Duodenal mucosa (tissue), 2 donors: ENCODE measurements around the gene PXYLP1.

Experiments used
- H3K27ac ChIP-seq: one replicate; pipeline ENCODE4 v1.7.0; 2013; ENCODE audit warnings: low read depth, low read length
- H3K27me3 ChIP-seq, 2 donors: one replicate each; pipeline ENCODE4 v1.7.0; 2013; ENCODE audit warnings: low read length in 2 of 2, control low read depth in 1 of 2; ENCODE audit not compliant: insufficient read depth in 2 of 2, control insufficient read depth in 1 of 2
- H3K36me3 ChIP-seq, 2 donors: one replicate each; pipeline ENCODE4 v1.7.0; 2013; ENCODE audit warnings: low read length in 2 of 2, control low read depth in 1 of 2; ENCODE audit not compliant: insufficient read depth in 2 of 2, control insufficient read depth in 1 of 2
- H3K4me1 ChIP-seq, 2 donors: one replicate each; pipeline ENCODE4 v1.7.0; 2013; ENCODE audit warnings: low read length in 2 of 2, control low read depth in 1 of 2; ENCODE audit not compliant: insufficient read depth in 2 of 2, control insufficient read depth in 1 of 2
- H3K4me3 ChIP-seq, 2 donors: one replicate each; pipeline ENCODE4 v1.7.0; 2013; ENCODE audit warnings: low read length in 2 of 2, low read depth in 1 of 2
- H3K9ac ChIP-seq, 2 donors: one replicate each; pipeline ENCODE4 v1.7.0; 2013; ENCODE audit warnings: low read length in 2 of 2, low read depth in 1 of 2
- H3K9me3 ChIP-seq, 2 donors: one replicate each; pipeline ENCODE4 v1.7.0; 2013; ENCODE audit warnings: low read length in 2 of 2, control low read depth in 1 of 2; ENCODE audit not compliant: control insufficient read depth in 1 of 2

The PXYLP1 gene

DNA sequence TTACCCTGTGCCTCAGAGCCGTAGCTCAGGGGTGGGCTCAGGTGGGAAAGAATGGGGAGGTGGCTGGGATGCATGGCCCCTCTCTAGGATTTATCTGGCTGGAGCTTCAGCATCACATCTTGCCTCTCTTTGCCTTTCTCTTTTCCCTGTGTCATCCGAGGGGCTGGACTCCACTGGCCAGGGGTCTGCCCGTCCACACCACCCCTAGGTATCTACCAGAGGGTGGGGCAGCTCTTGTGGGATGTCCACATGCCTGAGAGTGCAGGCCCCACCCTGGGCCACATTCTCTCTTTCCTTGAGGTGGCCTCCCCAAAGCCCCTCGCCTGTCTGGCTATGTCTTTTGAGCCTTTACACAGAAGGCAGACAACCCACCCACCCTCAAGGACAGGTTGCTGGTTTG lies 37.2 kb downstream of the PXYLP1 start:
- peaks cover 0 to 11% of the 10 kb centered on the region in 2 donors for H3K4me1 ChIP-seq
- H3K4me3 ChIP-seq = no peak overlapping the region
- no peak overlapping the region for H3K27ac ChIP-seq
- H3K9me3 ChIP-seq = no peaks in the 10 kb centered on the region
- peaks cover 0 to 5% of the 10 kb centered on the region in 2 donors for H3K36me3 ChIP-seq
- no peaks in the 10 kb centered on the region for H3K27me3 ChIP-seq
- H3K9ac ChIP-seq = no peak overlapping the region

DNA sequence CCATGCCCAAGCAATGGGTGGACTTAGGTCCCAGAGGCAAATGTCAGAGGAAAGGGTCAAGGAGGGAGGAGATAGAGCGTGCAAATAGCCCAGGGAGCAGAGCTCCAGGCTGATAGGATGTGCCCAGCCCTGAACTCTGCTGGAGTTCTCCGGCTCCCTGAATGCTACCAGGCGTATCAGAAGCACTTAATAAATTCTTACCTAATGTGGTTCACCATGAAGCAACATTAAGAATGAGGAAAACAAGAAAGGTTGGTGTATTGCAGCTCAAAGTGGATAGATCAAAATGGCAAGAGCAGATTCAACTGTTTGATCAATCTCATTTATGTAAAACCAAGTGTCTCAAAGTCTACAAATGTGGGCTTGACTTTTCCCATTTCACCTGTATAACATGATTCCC lies 38.3 kb downstream of the PXYLP1 start:
- Histone ChIP-seq H3K4me1 (peaks cover 0 to 11% of the 10 kb centered on the region in 2 donors), H3K9ac (no peak overlapping the region), H3K4me3 (no peak overlapping the region)

DNA sequence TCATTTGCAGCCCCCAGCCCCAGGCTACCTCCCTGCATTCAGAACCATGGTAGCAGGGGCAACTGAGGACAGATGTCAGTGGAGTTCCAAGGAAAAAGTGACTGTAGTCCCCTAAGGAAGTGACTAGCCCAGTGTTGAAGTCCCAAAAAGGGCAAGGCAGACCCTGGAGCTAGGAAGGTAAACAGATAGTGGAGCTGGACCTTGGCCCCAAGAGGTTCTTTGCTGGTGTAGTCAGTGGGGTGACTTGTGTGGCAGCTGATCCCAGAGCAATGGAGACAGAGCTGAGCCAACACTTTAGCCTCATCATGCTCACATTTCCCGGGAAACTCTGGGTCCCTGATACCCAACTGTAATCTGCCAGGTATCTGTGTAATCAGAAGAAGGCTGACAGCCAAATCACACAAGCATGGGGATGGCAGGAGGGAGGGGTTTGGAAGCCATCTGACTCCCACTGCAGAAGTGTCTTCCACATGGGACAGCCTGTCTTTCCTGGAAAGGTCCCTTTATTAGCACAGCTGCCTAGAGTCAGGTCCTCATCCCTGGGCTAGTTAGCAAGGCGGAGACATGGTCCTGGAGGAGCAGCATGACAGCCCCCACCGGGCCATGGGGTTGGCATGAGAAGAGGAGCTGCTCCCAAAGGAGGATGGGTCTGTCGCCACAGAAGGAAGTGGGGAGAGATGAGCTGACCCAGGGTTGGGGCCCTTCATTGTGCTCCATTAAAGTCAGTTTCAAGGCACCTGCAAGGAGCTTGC lies 39.8 kb downstream of the PXYLP1 start:
- no peak overlapping the region for H3K4me3 ChIP-seq
- H3K9me3 ChIP-seq = no peaks in the 10 kb centered on the region
- H3K4me1 ChIP-seq = peaks cover 0 to 11% of the 10 kb centered on the region in 2 donors
- H3K27me3 ChIP-seq = no peaks in the 10 kb centered on the region
- no peak overlapping the region for H3K27ac ChIP-seq
- no peak overlapping the region for H3K9ac ChIP-seq
- no peaks in the 10 kb centered on the region for H3K36me3 ChIP-seq

More for the DNA sequence above, 38.3 kb downstream of the PXYLP1 start:
- H3K27me3 ChIP-seq = no peaks in the 10 kb centered on the region
- no peaks in the 10 kb centered on the region for H3K36me3 ChIP-seq
- no peaks in the 10 kb centered on the region for H3K9me3 ChIP-seq
- H3K27ac ChIP-seq = no peak overlapping the region

DNA sequence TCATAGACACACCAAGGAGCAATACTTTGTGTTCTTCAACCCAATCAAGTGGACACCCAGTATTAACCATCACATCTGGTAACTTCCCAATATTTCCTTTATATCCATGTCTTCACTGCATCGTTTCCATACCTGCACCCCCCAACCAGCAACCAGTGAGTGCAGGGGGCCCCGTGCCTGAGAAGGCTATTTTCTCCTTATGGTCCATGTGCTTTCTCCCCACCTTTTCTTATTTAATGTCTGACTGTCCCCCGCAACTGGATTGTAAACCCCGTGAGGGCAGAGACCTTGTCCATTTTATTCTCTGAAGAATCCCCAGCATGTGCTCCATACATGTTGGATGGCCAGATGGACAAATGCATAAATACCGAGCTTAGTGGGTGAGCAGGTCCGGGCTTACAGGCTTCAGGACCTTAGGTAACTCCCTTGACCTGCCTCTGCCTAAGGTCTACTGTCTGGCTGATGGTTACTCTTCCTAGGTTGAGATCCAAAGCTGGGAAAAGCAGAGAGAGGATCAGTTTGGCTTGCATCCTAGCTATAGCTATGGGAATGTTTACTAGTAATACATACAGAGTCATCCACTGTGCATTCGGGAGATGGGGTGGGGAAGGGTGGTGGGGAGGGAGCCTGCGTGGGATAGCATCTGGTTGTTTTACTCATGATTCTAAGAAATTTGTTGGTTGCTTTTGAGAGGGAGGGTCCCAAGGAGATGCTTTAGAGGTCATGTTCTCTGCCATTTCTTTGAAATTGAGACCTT lies 41.5 kb downstream of the PXYLP1 start:
- Histone ChIP-seq H3K4me1 (peaks cover 0 to 11% of the 10 kb centered on the region in 2 donors), H3K27ac (no peak overlapping the region), H3K9me3 (no peaks in the 10 kb centered on the region), H3K9ac (no peak overlapping the region), H3K4me3 (no peak overlapping the region), H3K36me3 (no peaks in the 10 kb centered on the region), H3K27me3 (no peaks in the 10 kb centered on the region)

DNA sequence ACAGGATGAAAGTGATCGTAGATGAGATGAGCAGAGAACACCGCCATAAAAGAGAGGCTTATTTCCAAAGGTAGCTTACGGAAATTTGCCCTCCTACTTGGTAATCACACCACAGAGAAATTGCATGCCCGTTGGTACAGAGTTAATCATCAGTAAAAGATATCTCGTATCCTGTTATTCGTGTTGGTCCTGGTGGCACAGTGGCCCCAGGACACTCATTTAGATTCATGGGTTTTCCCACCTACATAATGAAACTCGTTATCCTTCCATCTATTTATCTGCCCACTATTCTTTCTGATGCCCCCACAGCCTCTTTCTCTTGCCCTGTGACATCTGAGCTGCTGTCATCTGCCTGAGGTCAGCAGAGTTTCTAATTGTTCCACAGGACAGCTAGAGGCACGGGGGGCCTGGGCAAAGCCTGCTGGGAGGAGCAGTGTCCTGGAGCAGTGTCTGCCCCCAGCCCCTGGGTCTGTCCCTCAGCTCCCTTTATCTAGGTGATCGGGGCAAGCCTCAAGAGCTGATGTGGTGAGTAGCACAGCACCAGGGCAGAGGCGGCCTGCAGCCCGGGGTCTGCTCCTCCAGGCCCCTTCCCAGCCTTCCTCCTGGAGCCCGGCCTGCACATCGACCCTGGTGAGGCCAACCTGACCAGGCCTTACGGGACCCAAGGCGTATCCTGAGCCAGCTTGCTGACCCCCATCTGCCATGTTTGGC lies 42.2 kb downstream of the PXYLP1 start:
- Histone ChIP-seq H3K27me3 (no peaks in the 10 kb centered on the region), H3K9me3 (no peaks in the 10 kb centered on the region), H3K4me3 (no peak overlapping the region), H3K4me1 (peaks cover 0 to 11% of the 10 kb centered on the region in 2 donors), H3K36me3 (no peaks in the 10 kb centered on the region), H3K9ac (no peak overlapping the region), H3K27ac (no peak overlapping the region)

DNA sequence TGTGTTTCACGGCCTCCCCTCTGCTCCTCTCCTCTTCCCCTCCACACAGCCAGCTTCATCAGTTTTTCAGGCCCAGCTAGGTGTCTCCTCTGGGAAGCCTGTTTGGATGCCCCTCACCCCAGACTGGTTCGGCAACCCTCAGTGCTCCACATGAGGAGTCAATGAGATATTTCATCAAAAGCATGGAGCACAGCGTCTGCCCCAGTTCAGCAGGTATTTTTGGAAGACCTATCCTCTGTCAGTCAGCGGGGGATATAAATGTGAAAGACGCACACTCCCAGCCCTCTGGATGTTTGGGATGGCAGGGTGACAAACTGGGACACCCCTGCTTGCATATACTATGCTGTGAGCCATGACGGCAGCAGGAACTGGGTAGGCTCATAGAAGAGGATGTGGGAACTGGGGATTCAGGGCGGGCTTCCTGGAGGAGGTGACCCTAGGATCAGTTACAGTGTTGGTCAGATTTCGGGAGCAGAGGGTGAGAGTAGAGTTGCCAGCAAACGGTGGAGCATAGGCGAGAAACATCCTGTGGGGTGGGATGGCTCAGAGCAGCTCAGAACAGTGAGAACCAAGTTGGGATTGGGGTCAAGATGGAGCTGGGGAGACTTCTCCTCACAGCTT lies 42.9 kb downstream of the PXYLP1 start:
- Histone ChIP-seq H3K27me3 (no peaks in the 10 kb centered on the region), H3K9ac (no peak overlapping the region), H3K4me1 (peaks cover 0 to 11% of the 10 kb centered on the region in 2 donors), H3K27ac (no peak overlapping the region), H3K36me3 (no peaks in the 10 kb centered on the region), H3K4me3 (no peak overlapping the region), H3K9me3 (no peaks in the 10 kb centered on the region)

DNA sequence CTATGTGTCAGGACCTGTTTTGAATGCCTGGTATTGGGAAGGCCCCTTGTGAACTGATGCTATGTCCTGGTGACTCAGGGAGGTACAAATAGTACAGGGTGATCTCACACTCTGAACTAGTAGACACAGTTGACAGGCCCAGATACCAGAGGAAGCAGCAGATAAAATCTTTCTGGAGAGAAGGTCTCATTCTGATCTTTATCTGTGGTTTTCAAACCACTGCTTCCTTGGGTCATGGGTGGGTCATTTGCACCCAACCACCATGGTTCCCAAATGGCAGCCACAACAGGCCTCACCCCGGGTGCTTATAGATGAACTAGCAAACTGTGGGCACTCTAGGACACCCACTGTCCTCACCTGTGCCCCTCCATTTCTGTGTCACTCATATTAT lies 43.4 kb downstream of the PXYLP1 start:
- Histone ChIP-seq H3K9ac (no peak overlapping the region), H3K4me3 (no peak overlapping the region), H3K27ac (no peak overlapping the region), H3K36me3 (no peaks in the 10 kb centered on the region), H3K27me3 (no peaks in the 10 kb centered on the region), H3K4me1 (peaks cover 0 to 11% of the 10 kb centered on the region in 2 donors), H3K9me3 (no peaks in the 10 kb centered on the region)

DNA sequence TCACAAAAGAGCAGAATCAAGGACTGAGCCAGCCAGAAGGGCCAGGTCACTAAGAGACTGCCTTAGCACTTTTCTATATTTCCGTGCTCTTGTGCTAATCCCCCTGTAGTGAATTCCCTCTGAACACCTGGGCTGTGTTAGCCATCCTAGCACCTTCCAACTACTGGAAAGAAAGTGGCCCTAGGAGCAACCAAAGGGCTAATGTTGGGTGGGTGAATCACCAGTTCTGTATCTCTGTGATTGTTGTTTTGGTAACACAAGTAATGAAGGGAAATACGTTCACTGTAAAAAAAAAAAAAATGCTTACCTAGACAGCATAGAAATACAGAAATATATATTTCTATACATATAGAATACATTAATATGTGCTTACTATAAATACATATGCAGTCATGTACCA lies 43.9 kb downstream of the PXYLP1 start:
- no peaks in the 10 kb centered on the region for H3K9me3 ChIP-seq
- H3K27ac ChIP-seq = no peak overlapping the region
- no peaks in the 10 kb centered on the region for H3K27me3 ChIP-seq
- H3K9ac ChIP-seq = no peak overlapping the region
- H3K4me1 ChIP-seq = peaks cover 0 to 11% of the 10 kb centered on the region in 2 donors
- no peaks in the 10 kb centered on the region for H3K36me3 ChIP-seq
- no peak overlapping the region for H3K4me3 ChIP-seq

DNA sequence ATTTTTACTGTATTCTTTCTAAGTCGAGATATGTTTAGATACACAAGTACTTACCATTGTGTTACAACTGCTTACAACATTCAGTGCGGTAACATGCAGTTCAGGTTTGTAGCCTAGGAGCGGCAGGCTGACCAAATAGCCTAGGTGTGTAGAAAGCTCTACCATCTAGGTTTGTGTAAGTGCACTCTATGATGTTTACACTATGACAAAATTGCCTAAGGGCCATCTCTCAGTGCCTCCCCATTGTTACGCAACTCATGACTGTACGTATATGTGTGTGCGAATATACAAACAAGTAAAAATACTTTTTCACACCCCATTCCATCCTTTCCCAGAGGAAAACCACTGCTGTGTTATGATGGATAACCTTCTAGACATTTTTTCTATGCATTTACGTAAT lies 44.3 kb downstream of the PXYLP1 start:
- H3K27me3 ChIP-seq = no peaks in the 10 kb centered on the region
- no peaks in the 10 kb centered on the region for H3K9me3 ChIP-seq
- H3K9ac ChIP-seq = no peak overlapping the region
- H3K36me3 ChIP-seq = peaks cover 0 to 2% of the 10 kb centered on the region in 2 donors
- H3K4me3 ChIP-seq = no peak overlapping the region
- no peak overlapping the region for H3K27ac ChIP-seq
- peaks cover 0 to 10% of the 10 kb centered on the region in 2 donors for H3K4me1 ChIP-seq
